Dendritic cell treated with granulocyte-macrophage colony-stimulating factor and Interleukin-4, amounts not matched to agents 40 ng/mL and 50 ng/mL, for 4 days (primary cell): ENCODE measurements around the gene CBLC.
"Not testable (repeated sequence)": the region's sequence is repeated elsewhere in the genome, so short reads cannot be mapped to it uniquely, and the experiment has no call there.

Source experiments
- H3K27ac Mint-ChIP-seq: one replicate; pipeline ENCODE4 v1.8.0; 2022; ENCODE audit warnings: mild to moderate bottlenecking, mixed read lengths
- H3K27me3 Mint-ChIP-seq: one replicate; pipeline ENCODE4 v1.8.0; 2022; ENCODE audit warnings: mild to moderate bottlenecking, mixed read lengths
- H3K36me3 Mint-ChIP-seq: one replicate; pipeline ENCODE4 v1.8.0; 2022; ENCODE audit warnings: low read depth, mixed read lengths
- H3K4me1 Mint-ChIP-seq: one replicate; pipeline ENCODE4 v1.8.0; 2022; ENCODE audit warnings: low read depth, mixed read lengths
- H3K4me3 Mint-ChIP-seq: one replicate; pipeline ENCODE4 v1.8.0; 2022; ENCODE audit warnings: mild to moderate bottlenecking, moderate library complexity, mixed read lengths
- H3K9me3 Mint-ChIP-seq: one replicate; pipeline ENCODE4 v1.8.0; 2022; ENCODE audit warnings: mixed read lengths
- intact Hi-C: fragments of 100-400 bp; cut with micrococcal nuclease; formaldehyde crosslinking; loops from one replicate; pipeline ENCODE4 v1.15.0; 2022

Gene CBLC

GRCh38 chr19:44765033-44765948, 12.4 kb upstream of the CBLC start:
- Mint-ChIP-seq H3K27ac (peak overlapping the region; percentile 67), H3K4me1 (peaks cover 63% of the 10 kb centered on the region), H3K4me3 (no peak overlapping the region)

GRCh38 chr19:44765949-44766335, 11.7 kb upstream of the CBLC start:
- H3K4me3 Mint-ChIP-seq = no peak overlapping the region
- no peaks in the 10 kb centered on the region for H3K9me3 Mint-ChIP-seq
- intact Hi-C loops = no loop called here
- no peaks in the 10 kb centered on the region for H3K27me3 Mint-ChIP-seq
- H3K36me3 Mint-ChIP-seq = peaks cover 18% of the 10 kb centered on the region
- peaks cover 66% of the 10 kb centered on the region for H3K4me1 Mint-ChIP-seq
- H3K27ac Mint-ChIP-seq = peak overlapping the region; percentile 67

More at GRCh38 chr19:44765033-44765948, 12.4 kb upstream of the CBLC start:
- intact Hi-C loops = no loop called here
- H3K36me3 Mint-ChIP-seq = peaks cover 24% of the 10 kb centered on the region
- H3K9me3 Mint-ChIP-seq = no peaks in the 10 kb centered on the region
- no peaks in the 10 kb centered on the region for H3K27me3 Mint-ChIP-seq

- H3K4me1 Mint-ChIP-seq = peaks cover 61% of the 10 kb centered on the region
- peaks cover 3% of the 10 kb centered on the region for H3K27me3 Mint-ChIP-seq
- peak overlapping the region; percentile 74 for H3K27ac Mint-ChIP-seq
- peaks cover 5% of the 10 kb centered on the region for H3K36me3 Mint-ChIP-seq
- H3K4me3 Mint-ChIP-seq = no peak overlapping the region
- intact Hi-C loops = loop anchor here (2.0 kb wide), 1 partner anchor 13 kb away; no protein-coding TSS in a partner anchor
- no peaks in the 10 kb centered on the region for H3K9me3 Mint-ChIP-seq
These were observed 10.2 kb upstream of the CBLC start for GRCh38 chr19:44767295-44768180.

GRCh38 chr19:44770550-44771257, 7.0 kb upstream of the CBLC start:
- intact Hi-C loops = loop anchor here (1.0 to 2.0 kb wide), 5 partner anchors 22 to 200 kb away; partner anchors contain the start of gene BCL3
- H3K27me3 Mint-ChIP-seq = peaks cover 8% of the 10 kb centered on the region
- no peaks in the 10 kb centered on the region for H3K9me3 Mint-ChIP-seq
- H3K4me3 Mint-ChIP-seq = peak overlapping the region; percentile 64
- H3K4me1 Mint-ChIP-seq = peaks cover 41% of the 10 kb centered on the region
- peaks cover 5% of the 10 kb centered on the region for H3K36me3 Mint-ChIP-seq
- peak overlapping the region; percentile 87 for H3K27ac Mint-ChIP-seq

- H3K27me3 Mint-ChIP-seq = peaks cover 12% of the 10 kb centered on the region
- H3K9me3 Mint-ChIP-seq, H3K36me3 Mint-ChIP-seq, intact Hi-C loops, H3K27ac Mint-ChIP-seq, H3K4me3 Mint-ChIP-seq: not testable (repeated sequence)
- H3K4me1 Mint-ChIP-seq = peaks cover 43% of the 10 kb centered on the region
These were observed 5.5 kb upstream of the CBLC start for GRCh38 chr19:44772144-44772543.

- Mint-ChIP-seq H3K4me1 (peaks cover 35% of the 10 kb centered on the region), H3K9me3 (no peaks in the 10 kb centered on the region), H3K36me3 (peaks cover 5% of the 10 kb centered on the region), H3K27me3 (peaks cover 18% of the 10 kb centered on the region), H3K4me3 (no peak overlapping the region), H3K27ac (no peak overlapping the region)
- intact Hi-C loops = no loop called here
These were observed 4.7 kb upstream of the CBLC start for GRCh38 chr19:44772959-44773358.

- Mint-ChIP-seq H3K27ac (no peak overlapping the region), H3K27me3 (peaks cover 24% of the 10 kb centered on the region), H3K4me1 (peaks cover 8% of the 10 kb centered on the region), H3K4me3 (no peak overlapping the region), H3K36me3 (no peaks in the 10 kb centered on the region), H3K9me3 (no peaks in the 10 kb centered on the region)
- intact Hi-C loops = no loop called here
These were observed 1.9 kb upstream of the CBLC start for GRCh38 chr19:44775676-44776240.

- peaks cover 24% of the 10 kb centered on the region for H3K27me3 Mint-ChIP-seq
- H3K27ac Mint-ChIP-seq = no peak overlapping the region
- intact Hi-C loops = no loop called here
- H3K4me1 Mint-ChIP-seq = peaks cover 6% of the 10 kb centered on the region
- H3K36me3 Mint-ChIP-seq = no peaks in the 10 kb centered on the region
- no peaks in the 10 kb centered on the region for H3K9me3 Mint-ChIP-seq
- no peak overlapping the region for H3K4me3 Mint-ChIP-seq
These were observed 1.1 kb upstream of the CBLC start for GRCh38 chr19:44776402-44777096.

GRCh38 chr19:44779150-44779549, 1.5 kb downstream of the CBLC start:
- H3K36me3 Mint-ChIP-seq = no peaks in the 10 kb centered on the region
- peaks cover 14% of the 10 kb centered on the region for H3K4me1 Mint-ChIP-seq
- H3K9me3 Mint-ChIP-seq = no peaks in the 10 kb centered on the region
- peaks cover 15% of the 10 kb centered on the region for H3K27me3 Mint-ChIP-seq
- intact Hi-C loops = no loop called here
- H3K4me3 Mint-ChIP-seq = no peak overlapping the region
- H3K27ac Mint-ChIP-seq = peak overlapping the region; percentile 48

- H3K36me3 Mint-ChIP-seq, H3K9me3 Mint-ChIP-seq, H3K27ac Mint-ChIP-seq, H3K4me3 Mint-ChIP-seq: not testable (repeated sequence)
- Mint-ChIP-seq H3K27me3 (peaks cover 13% of the 10 kb centered on the region), H3K4me1 (peaks cover 17% of the 10 kb centered on the region)
- intact Hi-C loops = loop anchor here (5.0 kb wide), 1 partner anchor 66 kb away; the partner anchor contains the start of gene NECTIN2
These were observed 4.0 kb downstream of the CBLC start for GRCh38 chr19:44781694-44782093.

GRCh38 chr19:44782729-44783128, 5.0 kb downstream of the CBLC start:
- no peak overlapping the region for H3K4me3 Mint-ChIP-seq
- peaks cover 8% of the 10 kb centered on the region for H3K27me3 Mint-ChIP-seq
- no peaks in the 10 kb centered on the region for H3K36me3 Mint-ChIP-seq
- intact Hi-C loops = loop anchor here (5.0 kb wide), 1 partner anchor 65 kb away; the partner anchor contains the start of gene NECTIN2
- H3K4me1 Mint-ChIP-seq = peaks cover 15% of the 10 kb centered on the region
- H3K9me3 Mint-ChIP-seq = no peaks in the 10 kb centered on the region
- H3K27ac Mint-ChIP-seq = no peak overlapping the region

GRCh38 chr19:44783545-44783944, 5.9 kb downstream of the CBLC start:
- Mint-ChIP-seq H3K9me3 (no peaks in the 10 kb centered on the region), H3K27ac (peak overlapping the region; percentile 82), H3K4me1 (peaks cover 15% of the 10 kb centered on the region), H3K27me3 (peaks cover 4% of the 10 kb centered on the region), H3K36me3 (no peaks in the 10 kb centered on the region), H3K4me3 (no peak overlapping the region)
- intact Hi-C loops = loop anchor here (5.0 kb wide), 1 partner anchor 64 kb away; the partner anchor contains the start of gene NECTIN2

GRCh38 chr19:44785271-44785670, 7.6 kb downstream of the CBLC start:
- peak overlapping the region; percentile 82 for H3K27ac Mint-ChIP-seq
- peaks cover 27% of the 10 kb centered on the region for H3K4me1 Mint-ChIP-seq
- H3K36me3 Mint-ChIP-seq = no peaks in the 10 kb centered on the region
- H3K4me3 Mint-ChIP-seq = no peak overlapping the region
- no peaks in the 10 kb centered on the region for H3K9me3 Mint-ChIP-seq
- intact Hi-C loops = no loop called here
- H3K27me3 Mint-ChIP-seq = no peaks in the 10 kb centered on the region
